Astrocyte (in vitro differentiated cells and primary cell): ENCODE measurements around the gene SHC3. TPM values are rescaled to one million over a fixed set of nuclear protein-coding genes. Genes with fewer than 3 reads are reported as not detected.

Experiments
- DNase-seq: peaks from one replicate; pipeline ENCODE4 v3.0.0-alpha.2; 2010; ENCODE audit warnings: low read depth
- FAIRE-seq: peaks from 2 replicates; lab custom pipeline; 2011; peaks lifted over from hg19 to GRCh38; lab: Jason Lieb, UNC
- H2AFZ ChIP-seq: 2 replicates; pipeline ENCODE4 v1.6.0; 2012; ENCODE audit warnings: low read depth, low read length, inconsistent platforms
- H3K27ac ChIP-seq: 2 replicates; pipeline ENCODE4 v1.5.1; 2011; ENCODE audit warnings: low read depth, low read length, inconsistent platforms
- H3K27me3 ChIP-seq: 2 replicates; pipeline ENCODE4 v1.6.0; 2011; ENCODE audit warnings: low read length, inconsistent platforms; ENCODE audit not compliant: insufficient read depth
- H3K36me3 ChIP-seq: 2 replicates; pipeline ENCODE4 v1.5.1; 2011; ENCODE audit warnings: low read length, inconsistent platforms; ENCODE audit not compliant: insufficient read depth
- H3K4me1 ChIP-seq: 2 replicates; pipeline ENCODE4 v1.5.1; 2011; ENCODE audit warnings: low read length, inconsistent platforms; ENCODE audit not compliant: insufficient read depth
- H3K4me2 ChIP-seq: 2 replicates; pipeline ENCODE4 v1.6.0; 2012; ENCODE audit warnings: low read length, inconsistent platforms
- H3K4me3 ChIP-seq: 2 replicates; pipeline ENCODE4 v1.5.1; 2011; ENCODE audit warnings: low read depth, mild to moderate bottlenecking, low read length, inconsistent platforms; ENCODE audit not compliant: insufficient read depth
- H3K79me2 ChIP-seq: 2 replicates; pipeline ENCODE4 v1.6.0; 2012; ENCODE audit warnings: mild to moderate bottlenecking, low read length, inconsistent platforms; ENCODE audit not compliant: insufficient read depth
- H3K9ac ChIP-seq: 2 replicates; pipeline ENCODE4 v1.6.0; 2012; ENCODE audit warnings: mild to moderate bottlenecking, low read length, inconsistent platforms
- H3K9me3 ChIP-seq: 2 replicates; pipeline ENCODE4 v1.5.1; 2012; ENCODE audit warnings: low read depth, mild to moderate bottlenecking, low read length, inconsistent platforms; ENCODE audit not compliant: insufficient read depth
- H4K20me1 ChIP-seq: 2 replicates; pipeline ENCODE4 v1.6.0; 2012; ENCODE audit warnings: low read length, inconsistent platforms; ENCODE audit not compliant: insufficient read depth
- H3K27ac Mint-ChIP-seq: one replicate; pipeline ENCODE4 v1.8.0; 2021; ENCODE audit warnings: mild to moderate bottlenecking, mixed read lengths; ENCODE audit not compliant: unreplicated experiment
- H3K27me3 Mint-ChIP-seq: one replicate; pipeline ENCODE4 v1.8.0; 2021; ENCODE audit warnings: low read depth, mixed read lengths; ENCODE audit not compliant: unreplicated experiment
- H3K36me3 Mint-ChIP-seq: one replicate; pipeline ENCODE4 v1.8.0; 2021; ENCODE audit warnings: low read depth, mixed read lengths; ENCODE audit not compliant: unreplicated experiment
- H3K4me1 Mint-ChIP-seq: one replicate; pipeline ENCODE4 v1.8.0; 2021; ENCODE audit warnings: low read depth, mixed read lengths; ENCODE audit not compliant: unreplicated experiment
- H3K4me3 Mint-ChIP-seq: one replicate; pipeline ENCODE4 v1.8.0; 2021; ENCODE audit warnings: mild to moderate bottlenecking, moderate library complexity, mixed read lengths; ENCODE audit not compliant: unreplicated experiment
- H3K9me3 Mint-ChIP-seq: one replicate; pipeline ENCODE4 v1.8.0; 2021; ENCODE audit warnings: mild to moderate bottlenecking, mixed read lengths; ENCODE audit not compliant: unreplicated experiment
- CTCF ChIP-seq: IDR thresholded peaks from 2 replicates; pipeline ENCODE4 v1.5.1; 2011; ENCODE audit warnings: low read depth, mild to moderate bottlenecking, inconsistent platforms, low read length, moderate library complexity; ENCODE audit not compliant: insufficient read depth
- EZH2 ChIP-seq: IDR thresholded peaks from 2 replicates; pipeline ENCODE4 v1.6.1; 2012; ENCODE audit warnings: mild to moderate bottlenecking, low read length, inconsistent platforms; ENCODE audit not compliant: insufficient read depth
- total RNA-seq: library from RNA; stranded (reverse); gene quantifications from 2 replicates; pipeline ENCODE4 v1.2.1, GENCODE V29; 2021

SHC3 gene
- total RNA-seq, 1 donor from 2014 or later: 4.6 TPM

- FAIRE-seq: no peak
- Mint-ChIP-seq H3K27ac (no peak overlapping the region), H3K4me1 (no peaks in the 10 kb centered on the region), H3K4me3 (no peak overlapping the region), H3K27me3 (no peaks in the 10 kb centered on the region), H3K9me3 (no peaks in the 10 kb centered on the region), H3K36me3 (peaks cover 5% of the 10 kb centered on the region)
- peaks cover 6% of the 10 kb centered on the region for H3K79me2 ChIP-seq
- no peak for TF ChIP-seq CTCF
- no peak for TF ChIP-seq EZH2
- H3K36me3 ChIP-seq: peaks cover 28% of the 10 kb centered on the region
- no peaks in the 10 kb centered on the region for H3K9me3 ChIP-seq
- DNase-seq: no peak
- no peak overlapping the region for H3K4me3 ChIP-seq
- H4K20me1 ChIP-seq: peaks cover 3% of the 10 kb centered on the region
- no peak overlapping the region for H3K27ac ChIP-seq
- H2AFZ ChIP-seq: no peak overlapping the region
- no peaks in the 10 kb centered on the region for H3K27me3 ChIP-seq
- H3K4me1 ChIP-seq: no peaks in the 10 kb centered on the region
- H3K4me2 ChIP-seq: no peak overlapping the region
- no peak overlapping the region for H3K9ac ChIP-seq
Measured at GRCh38 chr9:89044881-89045280, 133.7 kb downstream of the SHC3 start.

- no peak overlapping the region for H3K4me3 ChIP-seq
- no peaks in the 10 kb centered on the region for H3K27me3 ChIP-seq
- H3K4me1 ChIP-seq: peaks cover 1% of the 10 kb centered on the region
- no peak overlapping the region for H3K27ac Mint-ChIP-seq
- H3K9me3 ChIP-seq: no peaks in the 10 kb centered on the region
- H3K4me1 Mint-ChIP-seq: no peaks in the 10 kb centered on the region
- no peak overlapping the region for H3K9ac ChIP-seq
- TF ChIP-seq CTCF (no peak), EZH2 (no peak)
- no peaks in the 10 kb centered on the region for H3K27me3 Mint-ChIP-seq
- peaks cover 5% of the 10 kb centered on the region for H4K20me1 ChIP-seq
- peaks cover 12% of the 10 kb centered on the region for H3K79me2 ChIP-seq
- peaks cover 3% of the 10 kb centered on the region for H3K36me3 Mint-ChIP-seq
- no peak overlapping the region for H3K4me3 Mint-ChIP-seq
- no peak overlapping the region for H3K27ac ChIP-seq
- peaks cover 28% of the 10 kb centered on the region for H3K36me3 ChIP-seq
- FAIRE-seq: no peak
- H3K9me3 Mint-ChIP-seq: no peaks in the 10 kb centered on the region
- DNase-seq: no peak
- H3K4me2 ChIP-seq: no peak overlapping the region
- no peak overlapping the region for H2AFZ ChIP-seq
Measured at GRCh38 chr9:89044104-89044503, 134.5 kb downstream of the SHC3 start.

GRCh38 chr9:89042984-89043383 is 135.6 kb downstream of the SHC3 start:
- FAIRE-seq (no peak), DNase-seq (no peak)
- Histone ChIP-seq H3K27me3 (no peaks in the 10 kb centered on the region), H3K4me2 (no peak overlapping the region), H3K27ac (no peak overlapping the region), H3K9me3 (no peaks in the 10 kb centered on the region), H2AFZ (no peak overlapping the region), H3K4me3 (no peak overlapping the region), H4K20me1 (peaks cover 5% of the 10 kb centered on the region), H3K4me1 (peaks cover 12% of the 10 kb centered on the region), H3K36me3 (peaks cover 28% of the 10 kb centered on the region), H3K9ac (no peak overlapping the region), H3K79me2 (peaks cover 12% of the 10 kb centered on the region)
- H3K4me3 Mint-ChIP-seq: no peak overlapping the region
- TF ChIP-seq CTCF (no peak), EZH2 (no peak)
- no peaks in the 10 kb centered on the region for H3K27me3 Mint-ChIP-seq
- peaks cover 3% of the 10 kb centered on the region for H3K36me3 Mint-ChIP-seq
- no peaks in the 10 kb centered on the region for H3K4me1 Mint-ChIP-seq
- H3K9me3 Mint-ChIP-seq: no peaks in the 10 kb centered on the region
- H3K27ac Mint-ChIP-seq: no peak overlapping the region
